Measurements from ENCODE around the gene KAZN. TPM values are rescaled to one million over a fixed set of nuclear protein-coding genes. Genes with fewer than 3 reads are reported as not detected.

KAZN gene
- total and polyA plus RNA-seq, 2 of the 8 experiments (the other 6 are each of a cell fraction or from before 2014, with no cell fraction given) = 3.7 to 11.8 TPM

- TF ChIP-seq ATF3 (IDR thresholded peaks at IDR 0.05; ENCODE audit: insufficient read depth, low read depth, low read length) (no peak), CHD2 (IDR thresholded peaks at IDR 0.05; ENCODE audit: low read length) (no peak), RBBP5 (IDR thresholded peaks at IDR 0.05; ENCODE audit: borderline replicate concordance, low read depth, low read length) (no peak), SRF (IDR thresholded peaks at IDR 0.05; ENCODE audit: low read depth, low read length) (no peak), GTF2F1 (IDR thresholded peaks at IDR 0.05; ENCODE audit: borderline replicate concordance, low read depth, low read length) (no peak), RNF2 (IDR thresholded peaks at IDR 0.05; ENCODE audit: borderline replicate concordance, low read depth, low read length, missing control alignments, poor library complexity, severe bottlenecking) (no peak), TAF1 (IDR thresholded peaks at IDR 0.05; ENCODE audit: low read depth, low read length) (no peak), TCF12 (IDR thresholded peaks at IDR 0.05; ENCODE audit: low read depth, low read length) (no peak), MAFK (IDR thresholded peaks at IDR 0.05; ENCODE audit: low read depth, low read length) (no peak), SIRT6 (IDR thresholded peaks at IDR 0.05; ENCODE audit: low read length) (no peak)
These were observed 504.7 kb downstream of the KAZN start (continued) for GRCh38 chr1:15103211-15103610.
